Central memory CD8-positive, alpha-beta T cell (primary cell): ENCODE data around the gene IKZF1.

ENCODE experiments used
- ATAC-seq: fragments of 150-1000 bp; cut with Tn5 transposase; replicated peaks from 2 replicates; pipeline ENCODE4 v1.10.0; 2022; ENCODE audit warnings: mild to moderate bottlenecking, moderate FRiP score, moderate number of reproducible peaks; ENCODE audit not compliant: poor library complexity, severe bottlenecking; ENCODE audit errors: extremely low read depth
- DNase-seq, 2 donors: peaks; one replicate each; pipeline ENCODE4 v3.0.0; 2021; ENCODE audit warnings: low spot score in 2 of 2
- H3K27ac Mint-ChIP-seq: one replicate; pipeline ENCODE4 v1.8.0; 2022; ENCODE audit warnings: low read depth, mild to moderate bottlenecking, moderate library complexity, mixed read lengths
- H3K27me3 Mint-ChIP-seq: one replicate; pipeline ENCODE4 v1.8.0; 2022; ENCODE audit warnings: mixed read lengths
- H3K36me3 Mint-ChIP-seq: one replicate; pipeline ENCODE4 v1.8.0; 2022; ENCODE audit warnings: mild to moderate bottlenecking, moderate library complexity, mixed read lengths; ENCODE audit not compliant: insufficient read depth
- H3K4me1 Mint-ChIP-seq: one replicate; pipeline ENCODE4 v1.8.0; 2022; ENCODE audit warnings: mixed read lengths
- H3K4me3 Mint-ChIP-seq: one replicate; pipeline ENCODE4 v1.8.0; 2022; ENCODE audit warnings: mild to moderate bottlenecking, moderate library complexity, mixed read lengths
- H3K9me3 Mint-ChIP-seq: one replicate; pipeline ENCODE4 v1.8.0; 2022; ENCODE audit warnings: mixed read lengths

IKZF1 gene

GRCh38 chr7:50273301-50273700 is 31.2 kb upstream of the IKZF1 start:
- Mint-ChIP-seq H3K27me3 (no peaks in the 10 kb centered on the region), H3K4me3 (no peak overlapping the region), H3K27ac (no peak overlapping the region), H3K4me1 (peaks cover 38% of the 10 kb centered on the region), H3K9me3 (no peaks in the 10 kb centered on the region), H3K36me3 (peaks cover 1% of the 10 kb centered on the region)
- DNase-seq (no peak), ATAC-seq (no peak)

- no peak for ATAC-seq
- no peak overlapping the region for H3K27ac Mint-ChIP-seq
- H3K36me3 Mint-ChIP-seq: no peaks in the 10 kb centered on the region
- no peaks in the 10 kb centered on the region for H3K27me3 Mint-ChIP-seq
- peaks cover 32% of the 10 kb centered on the region for H3K4me1 Mint-ChIP-seq
- no peak for DNase-seq
- no peaks in the 10 kb centered on the region for H3K9me3 Mint-ChIP-seq
- H3K4me3 Mint-ChIP-seq: no peak overlapping the region
These were observed 30.6 kb upstream of the IKZF1 start for GRCh38 chr7:50273870-50274269.

GRCh38 chr7:50274361-50274760 is 30.2 kb upstream of the IKZF1 start:
- Mint-ChIP-seq H3K9me3 (no peaks in the 10 kb centered on the region), H3K36me3 (no peaks in the 10 kb centered on the region), H3K27ac (no peak overlapping the region), H3K4me1 (peaks cover 28% of the 10 kb centered on the region), H3K4me3 (no peak overlapping the region), H3K27me3 (no peaks in the 10 kb centered on the region)
- ATAC-seq (no peak), DNase-seq (no peak)

- DNase-seq (no peak), ATAC-seq (no peak)
- Mint-ChIP-seq H3K4me1 (peaks cover 22% of the 10 kb centered on the region), H3K4me3 (no peak overlapping the region), H3K9me3 (no peaks in the 10 kb centered on the region), H3K36me3 (no peaks in the 10 kb centered on the region), H3K27ac (no peak overlapping the region), H3K27me3 (no peaks in the 10 kb centered on the region)
These were observed 29.1 kb upstream of the IKZF1 start for GRCh38 chr7:50275430-50275829.

GRCh38 chr7:50276483-50276882 is 28.0 kb upstream of the IKZF1 start:
- Mint-ChIP-seq H3K4me1 (peaks cover 24% of the 10 kb centered on the region), H3K9me3 (no peaks in the 10 kb centered on the region), H3K4me3 (no peak overlapping the region), H3K36me3 (no peaks in the 10 kb centered on the region), H3K27me3 (no peaks in the 10 kb centered on the region), H3K27ac (no peak overlapping the region)
- ATAC-seq (no peak), DNase-seq (no peak)

GRCh38 chr7:50278120-50278519 is 26.4 kb upstream of the IKZF1 start:
- H3K27me3 Mint-ChIP-seq: no peaks in the 10 kb centered on the region
- DNase-seq (no peak), ATAC-seq (no peak)
- H3K27ac Mint-ChIP-seq: peak overlapping the region; percentile 41
- no peaks in the 10 kb centered on the region for H3K9me3 Mint-ChIP-seq
- H3K4me1 Mint-ChIP-seq: peaks cover 30% of the 10 kb centered on the region
- no peak overlapping the region for H3K4me3 Mint-ChIP-seq
- no peaks in the 10 kb centered on the region for H3K36me3 Mint-ChIP-seq

- Mint-ChIP-seq H3K4me1 (peaks cover 38% of the 10 kb centered on the region), H3K4me3 (peak overlapping the region; percentile 19), H3K27me3 (no peaks in the 10 kb centered on the region), H3K36me3 (no peaks in the 10 kb centered on the region), H3K9me3 (no peaks in the 10 kb centered on the region), H3K27ac (peak overlapping the region; percentile 50)
- DNase-seq (no peak), ATAC-seq (peak; percentile 71)
These were observed 22.7 kb upstream of the IKZF1 start for GRCh38 chr7:50281680-50282445.

- H3K27ac Mint-ChIP-seq: peak overlapping the region; percentile 50
- H3K4me3 Mint-ChIP-seq: no peak overlapping the region
- H3K4me1 Mint-ChIP-seq: peaks cover 38% of the 10 kb centered on the region
- H3K9me3 Mint-ChIP-seq: no peaks in the 10 kb centered on the region
- no peak for DNase-seq
- ATAC-seq: no peak
- no peaks in the 10 kb centered on the region for H3K36me3 Mint-ChIP-seq
- no peaks in the 10 kb centered on the region for H3K27me3 Mint-ChIP-seq
These were observed 21.5 kb upstream of the IKZF1 start for GRCh38 chr7:50282813-50283605.

GRCh38 chr7:50283731-50284130 is 20.8 kb upstream of the IKZF1 start:
- H3K9me3 Mint-ChIP-seq: no peaks in the 10 kb centered on the region
- no peak overlapping the region for H3K27ac Mint-ChIP-seq
- no peaks in the 10 kb centered on the region for H3K36me3 Mint-ChIP-seq
- DNase-seq (no peak), ATAC-seq (no peak)
- no peaks in the 10 kb centered on the region for H3K27me3 Mint-ChIP-seq
- H3K4me3 Mint-ChIP-seq: no peak overlapping the region
- peaks cover 38% of the 10 kb centered on the region for H3K4me1 Mint-ChIP-seq

GRCh38 chr7:50284296-50284695 is 20.2 kb upstream of the IKZF1 start:
- no peak overlapping the region for H3K4me3 Mint-ChIP-seq
- peaks cover 38% of the 10 kb centered on the region for H3K4me1 Mint-ChIP-seq
- no peaks in the 10 kb centered on the region for H3K27me3 Mint-ChIP-seq
- DNase-seq: no peak
- no peaks in the 10 kb centered on the region for H3K9me3 Mint-ChIP-seq
- peak; percentile 36 for ATAC-seq
- H3K27ac Mint-ChIP-seq: no peak overlapping the region
- no peaks in the 10 kb centered on the region for H3K36me3 Mint-ChIP-seq

GRCh38 chr7:50285269-50285668 is 19.2 kb upstream of the IKZF1 start:
- no peak for DNase-seq
- Mint-ChIP-seq H3K4me3 (no peak overlapping the region), H3K4me1 (peaks cover 35% of the 10 kb centered on the region), H3K27me3 (no peaks in the 10 kb centered on the region), H3K9me3 (no peaks in the 10 kb centered on the region), H3K27ac (no peak overlapping the region), H3K36me3 (no peaks in the 10 kb centered on the region)
- no peak for ATAC-seq

GRCh38 chr7:50287129-50287528 is 17.4 kb upstream of the IKZF1 start:
- no peak for ATAC-seq
- DNase-seq: no peak
- Mint-ChIP-seq H3K27ac (no peak overlapping the region), H3K4me3 (no peak overlapping the region), H3K4me1 (peaks cover 25% of the 10 kb centered on the region), H3K36me3 (no peaks in the 10 kb centered on the region), H3K9me3 (no peaks in the 10 kb centered on the region), H3K27me3 (no peaks in the 10 kb centered on the region)

- Mint-ChIP-seq H3K36me3 (no peaks in the 10 kb centered on the region), H3K4me3 (no peak overlapping the region), H3K27ac (no peak overlapping the region), H3K4me1 (peaks cover 22% of the 10 kb centered on the region), H3K9me3 (no peaks in the 10 kb centered on the region), H3K27me3 (no peaks in the 10 kb centered on the region)
- no peak for ATAC-seq
- DNase-seq: no peak
These were observed 12.3 kb upstream of the IKZF1 start for GRCh38 chr7:50292165-50292757.
